ENCODE data around the gene LARP6.

- no peak for TF ChIP-seq SNAI2 (CRISPR knock-in tag; IDR thresholded peaks at IDR 0.05)
- TF ChIP-seq ZC3H10 (CRISPR knock-in tag; IDR thresholded peaks at IDR 0.05): no peak
- no peak for TF ChIP-seq PATZ1 (CRISPR knock-in tag; IDR thresholded peaks at IDR 0.05; ENCODE audit: borderline replicate concordance)
- TF ChIP-seq ARNTL (CRISPR knock-in tag; IDR thresholded peaks at IDR 0.05; ENCODE audit: borderline replicate concordance, low read depth): no peak
- no peak for TF ChIP-seq TCF4 (CRISPR knock-in tag; IDR thresholded peaks at IDR 0.05; ENCODE audit: borderline replicate concordance)
- no peak for TF ChIP-seq ZFP30 (CRISPR knock-in tag; IDR thresholded peaks at IDR 0.05)
These were observed 46.8 kb downstream of the LARP6 start for GRCh38 chr15:70806992-70807712.
